Stomach (tissue), 4 donors: ENCODE data around the gene BCL6B.

Source experiments
- POLR2AphosphoS5 ChIP-seq, 3 donors: sonication (generic); formaldehyde crosslinking; IDR thresholded peaks; one replicate each; pipeline ENCODE4 v1.6.1; 2016; ENCODE audit warnings: antibody characterized with exemption in 3 of 3
- TF ChIP-seq, protein P1 (sequence below), 7 experiments: fragments of 450-650 bp in 4 of 7; fragments of 200-600 bp in 3 of 7; sonication (generic) in 3 of 7; IDR thresholded peaks; one replicate each; pipeline ENCODE4 v1.5.1; 2016 to 2019; ENCODE audit warnings: antibody characterized with exemption in 7 of 7, control low read depth in 2 of 7, mild to moderate bottlenecking in 1 of 7

DNA sequence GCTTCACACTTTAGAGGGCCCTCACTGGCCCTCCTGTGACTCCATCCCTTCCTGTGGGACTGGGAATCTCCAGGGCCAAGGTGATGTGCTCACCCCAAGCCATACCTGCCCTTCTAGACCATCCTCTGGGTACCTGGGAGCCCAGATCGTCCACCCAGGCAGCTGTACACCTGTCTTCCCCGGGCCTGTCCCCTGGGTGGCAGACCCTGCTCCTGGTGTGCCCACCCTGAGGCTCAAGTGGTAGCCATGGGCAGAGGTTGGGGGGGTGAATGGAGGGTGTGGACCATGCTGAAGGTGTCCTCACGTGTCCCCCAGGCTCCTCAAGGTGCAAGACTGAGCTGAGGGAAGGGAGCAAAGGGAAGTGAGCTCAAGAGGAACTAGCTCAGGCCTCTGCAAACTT lies 47.9 kb downstream of the BCL6B start:
- TF ChIP-seq, protein P1, sequence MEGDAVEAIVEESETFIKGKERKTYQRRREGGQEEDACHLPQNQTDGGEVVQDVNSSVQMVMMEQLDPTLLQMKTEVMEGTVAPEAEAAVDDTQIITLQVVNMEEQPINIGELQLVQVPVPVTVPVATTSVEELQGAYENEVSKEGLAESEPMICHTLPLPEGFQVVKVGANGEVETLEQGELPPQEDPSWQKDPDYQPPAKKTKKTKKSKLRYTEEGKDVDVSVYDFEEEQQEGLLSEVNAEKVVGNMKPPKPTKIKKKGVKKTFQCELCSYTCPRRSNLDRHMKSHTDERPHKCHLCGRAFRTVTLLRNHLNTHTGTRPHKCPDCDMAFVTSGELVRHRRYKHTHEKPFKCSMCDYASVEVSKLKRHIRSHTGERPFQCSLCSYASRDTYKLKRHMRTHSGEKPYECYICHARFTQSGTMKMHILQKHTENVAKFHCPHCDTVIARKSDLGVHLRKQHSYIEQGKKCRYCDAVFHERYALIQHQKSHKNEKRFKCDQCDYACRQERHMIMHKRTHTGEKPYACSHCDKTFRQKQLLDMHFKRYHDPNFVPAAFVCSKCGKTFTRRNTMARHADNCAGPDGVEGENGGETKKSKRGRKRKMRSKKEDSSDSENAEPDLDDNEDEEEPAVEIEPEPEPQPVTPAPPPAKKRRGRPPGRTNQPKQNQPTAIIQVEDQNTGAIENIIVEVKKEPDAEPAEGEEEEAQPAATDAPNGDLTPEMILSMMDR (IDR thresholded peaks at IDR 0.05): no peak
- TF ChIP-seq POLR2AphosphoS5 (IDR thresholded peaks at IDR 0.05): no peak
